Natural killer cell (primary cell): ENCODE data around the gene DENND2A. TPM values are rescaled to one million over a fixed set of nuclear protein-coding genes. Genes with fewer than 3 reads are reported as not detected.

ENCODE experiments used
- ATAC-seq, 3 donors: fragments of 150-1000 bp in 2 of 3; fragments of 200-7000 bp in 1 of 3; cut with Tn5 transposase; 1 replicate in 1 of 3; 2 replicates in 2 of 3; pipeline ENCODE4 v1.10.0; 2021; ENCODE audit warnings: mild to moderate bottlenecking in 2 of 3, moderate library complexity in 2 of 3
- DNase-seq, 2 donors: peaks; one replicate each; pipeline versions ENCODE4 v3.0.0 to v3.0.0-alpha.2; 2013 to 2021; ENCODE audit warnings: mixed read lengths in 1 of 2
- H3K27ac ChIP-seq: one replicate; pipeline ENCODE4 v1.5.1; 2013; ENCODE audit warnings: mild to moderate bottlenecking, low read length
- H3K27me3 ChIP-seq: one replicate; pipeline ENCODE4 v1.6.1; 2013; ENCODE audit warnings: low read length; ENCODE audit not compliant: control insufficient read depth, insufficient read depth
- H3K36me3 ChIP-seq: one replicate; pipeline ENCODE4 v1.6.1; 2013; ENCODE audit warnings: low read length; ENCODE audit not compliant: control insufficient read depth, insufficient read depth
- H3K4me1 ChIP-seq: one replicate; pipeline ENCODE4 v1.6.1; 2013; ENCODE audit warnings: low read length; ENCODE audit not compliant: control insufficient read depth, insufficient read depth
- H3K4me3 ChIP-seq: one replicate; pipeline ENCODE4 v1.5.1; 2013; ENCODE audit warnings: low read length
- H3K9me3 ChIP-seq: one replicate; pipeline ENCODE4 v1.6.1; 2013; ENCODE audit warnings: low read length; ENCODE audit not compliant: control insufficient read depth, insufficient read depth
- H3K27ac Mint-ChIP-seq, 2 donors: one replicate each; pipeline ENCODE4 v1.8.0; 2022; ENCODE audit warnings: mild to moderate bottlenecking in 2 of 2, mixed read lengths in 2 of 2, moderate library complexity in 1 of 2
- H3K27me3 Mint-ChIP-seq, 2 donors: one replicate each; pipeline ENCODE4 v1.8.0; 2022; ENCODE audit warnings: low read depth in 2 of 2, mixed read lengths in 2 of 2
- H3K36me3 Mint-ChIP-seq: one replicate; pipeline ENCODE4 v1.8.0; 2022; ENCODE audit warnings: mixed read lengths
- H3K4me1 Mint-ChIP-seq, 2 donors: one replicate each; pipeline ENCODE4 v1.8.0; 2022; ENCODE audit warnings: mixed read lengths in 2 of 2
- H3K4me3 Mint-ChIP-seq: one replicate; pipeline ENCODE4 v1.8.0; 2022; ENCODE audit warnings: mild to moderate bottlenecking, moderate library complexity, mixed read lengths
- H3K9me3 Mint-ChIP-seq, 2 donors: one replicate each; pipeline ENCODE4 v1.8.0; 2022; ENCODE audit warnings: mixed read lengths in 2 of 2
- WGBS: methylation state at CpG from one replicate; pipeline ENCODE4 v1.1.7; 2013; ENCODE audit warnings: missing lambda C conversion rate; ENCODE audit not compliant: insufficient coverage; 5-methylcytosine and 5-hydroxymethylcytosine counted together
- intact Hi-C: fragments of 100-400 bp; cut with micrococcal nuclease; formaldehyde crosslinking; loops from one replicate; pipeline ENCODE4 v1.14.2; 2022
- total RNA-seq, 4 donors: library from RNA; stranded (reverse); fragments of 120-200 nt in 1 of 4; gene quantifications; one replicate each; pipeline versions ENCODE4 v1.2.3 to v1.2.4, GENCODE V29; 2013 to 2022
- TF ChIP-seq, protein P1 (sequence below): fragments of 200-600 bp; IDR thresholded peaks from one replicate; pipeline ENCODE4 v1.8.0; 2022; ENCODE audit warnings: antibody characterized with exemption

Gene DENND2A
- total RNA-seq, 3 donors from 2014 or later (not counting 1 experiment from before 2014, with no cell fraction given), result 0.12 TPM; not detected in 2

- ATAC-seq (no peak), DNase-seq (no peak)
- Histone ChIP-seq H3K4me1 (no peaks in the 10 kb centered on the region), H3K9me3 (no peaks in the 10 kb centered on the region), H3K27me3 (peaks cover 2% of the 10 kb centered on the region), H3K4me3 (no peak overlapping the region), H3K27ac (no peak overlapping the region), H3K36me3 (no peaks in the 10 kb centered on the region)
- peaks cover 11 to 49% of the 10 kb centered on the region in 2 donors for H3K27me3 Mint-ChIP-seq
- no peaks in the 10 kb centered on the region for H3K9me3 Mint-ChIP-seq
- TF ChIP-seq, protein P1, sequence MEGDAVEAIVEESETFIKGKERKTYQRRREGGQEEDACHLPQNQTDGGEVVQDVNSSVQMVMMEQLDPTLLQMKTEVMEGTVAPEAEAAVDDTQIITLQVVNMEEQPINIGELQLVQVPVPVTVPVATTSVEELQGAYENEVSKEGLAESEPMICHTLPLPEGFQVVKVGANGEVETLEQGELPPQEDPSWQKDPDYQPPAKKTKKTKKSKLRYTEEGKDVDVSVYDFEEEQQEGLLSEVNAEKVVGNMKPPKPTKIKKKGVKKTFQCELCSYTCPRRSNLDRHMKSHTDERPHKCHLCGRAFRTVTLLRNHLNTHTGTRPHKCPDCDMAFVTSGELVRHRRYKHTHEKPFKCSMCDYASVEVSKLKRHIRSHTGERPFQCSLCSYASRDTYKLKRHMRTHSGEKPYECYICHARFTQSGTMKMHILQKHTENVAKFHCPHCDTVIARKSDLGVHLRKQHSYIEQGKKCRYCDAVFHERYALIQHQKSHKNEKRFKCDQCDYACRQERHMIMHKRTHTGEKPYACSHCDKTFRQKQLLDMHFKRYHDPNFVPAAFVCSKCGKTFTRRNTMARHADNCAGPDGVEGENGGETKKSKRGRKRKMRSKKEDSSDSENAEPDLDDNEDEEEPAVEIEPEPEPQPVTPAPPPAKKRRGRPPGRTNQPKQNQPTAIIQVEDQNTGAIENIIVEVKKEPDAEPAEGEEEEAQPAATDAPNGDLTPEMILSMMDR, result no peak
- H3K4me1 Mint-ChIP-seq, result peaks cover 5 to 12% of the 10 kb centered on the region in 2 donors
- H3K4me3 Mint-ChIP-seq, result no peak overlapping the region
- intact Hi-C loops, result no loop called here
- WGBS, result 89% methylated on average over 15 of the region's 15 CpGs
- H3K27ac Mint-ChIP-seq, result no peak overlapping the region
- no peaks in the 10 kb centered on the region for H3K36me3 Mint-ChIP-seq
Measured at GRCh38 chr7:140595468-140596092, 45.0 kb downstream of the DENND2A start.

GRCh38 chr7:140594131-140594691 is 46.4 kb downstream of the DENND2A start:
- intact Hi-C loops, result no loop called here
- H3K27me3 Mint-ChIP-seq, result peaks cover 6 to 42% of the 10 kb centered on the region in 2 donors

DNA sequence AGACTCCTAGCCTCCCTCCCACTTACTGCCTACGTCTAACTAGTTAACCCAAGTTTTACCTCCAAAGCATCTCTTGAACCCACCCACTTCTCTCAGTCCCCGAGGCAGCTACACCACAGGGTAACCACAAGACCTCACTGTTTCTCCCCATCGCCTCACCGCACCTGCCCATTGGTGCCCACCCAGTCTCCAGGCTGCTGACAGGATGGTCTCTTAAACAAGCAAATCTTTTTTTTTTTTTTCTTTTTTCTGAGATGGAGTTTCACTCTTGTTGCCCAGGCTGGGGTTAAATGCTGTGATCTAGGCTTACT is 47.0 kb downstream of the DENND2A start:
- H3K36me3 ChIP-seq, result no peaks in the 10 kb centered on the region
- H3K27me3 ChIP-seq, result peaks cover 2% of the 10 kb centered on the region
- no peak overlapping the region for H3K4me3 Mint-ChIP-seq
- WGBS, result 17% methylated on average over 4 of the region's 4 CpGs
- DNase-seq (no peak), ATAC-seq (no peak)
- intact Hi-C loops, result no loop called here
- H3K9me3 ChIP-seq, result no peaks in the 10 kb centered on the region
- H3K9me3 Mint-ChIP-seq, result no peaks in the 10 kb centered on the region
- H3K4me1 Mint-ChIP-seq, result peaks cover 5 to 12% of the 10 kb centered on the region in 2 donors
- no peaks in the 10 kb centered on the region for H3K4me1 ChIP-seq
- H3K36me3 Mint-ChIP-seq, result no peaks in the 10 kb centered on the region
- H3K27ac ChIP-seq, result no peak overlapping the region
- peaks cover 6 to 45% of the 10 kb centered on the region in 2 donors for H3K27me3 Mint-ChIP-seq
- H3K27ac Mint-ChIP-seq, result no peak overlapping the region
- TF ChIP-seq, protein P1, result no peak
- H3K4me3 ChIP-seq, result no peak overlapping the region

More at GRCh38 chr7:140594131-140594691, 46.4 kb downstream of the DENND2A start:
- Mint-ChIP-seq H3K4me1 (peaks cover 5 to 12% of the 10 kb centered on the region in 2 donors), H3K9me3 (no peaks in the 10 kb centered on the region), H3K4me3 (no peak overlapping the region), H3K27ac (no peak overlapping the region), H3K36me3 (no peaks in the 10 kb centered on the region)
- DNase-seq (no peak), ATAC-seq (no peak)
- no peaks in the 10 kb centered on the region for H3K9me3 ChIP-seq
- WGBS, result 88% methylated on average over 11 of the region's 13 CpGs
- no peaks in the 10 kb centered on the region for H3K36me3 ChIP-seq
- TF ChIP-seq, protein P1, result no peak
- no peaks in the 10 kb centered on the region for H3K4me1 ChIP-seq
- no peak overlapping the region for H3K4me3 ChIP-seq
- H3K27me3 ChIP-seq, result peaks cover 2% of the 10 kb centered on the region
- H3K27ac ChIP-seq, result no peak overlapping the region
